Mononuclear cell (primary cell): ENCODE data around the gene AFF1. TPM values are rescaled to one million over a fixed set of nuclear protein-coding genes. Genes with fewer than 3 reads are reported as not detected.

ENCODE experiments used
- H3K27me3 ChIP-seq: 2 replicates; pipeline ENCODE4 v1.6.0; 2011; ENCODE audit warnings: low read length, control low read depth; ENCODE audit not compliant: insufficient read depth
- H3K4me1 ChIP-seq: 2 replicates; pipeline ENCODE4 v1.5.1; 2011; ENCODE audit warnings: mild to moderate bottlenecking, low read length, control low read depth; ENCODE audit not compliant: insufficient read depth
- H3K4me3 ChIP-seq: 2 replicates; pipeline ENCODE4 v1.5.1; 2011; ENCODE audit warnings: mild to moderate bottlenecking, low read length, moderate library complexity
- H3K9me3 ChIP-seq: 2 replicates; pipeline ENCODE4 v1.5.1; 2011; ENCODE audit warnings: low read depth, mild to moderate bottlenecking, control low read depth, low read length
- total RNA-seq: library from RNA; depleted of rRNA; stranded (reverse); fragments of >200 nt; gene quantifications from one replicate; pipeline ENCODE4 v1.2.3, GENCODE V29; 2012

The AFF1 gene
- total RNA-seq, 1 donor: 31.7 TPM

- Histone ChIP-seq H3K4me3 (no peak overlapping the region), H3K27me3 (no peaks in the 10 kb centered on the region)
These were observed 218.5 kb downstream of the AFF1 start for GRCh38 chr4:87153078-87153870.

GRCh38 chr4:87165892-87166291 lies 231.1 kb downstream of the AFF1 start:
- Histone ChIP-seq H3K4me3 (no peak overlapping the region), H3K27me3 (no peaks in the 10 kb centered on the region), H3K9me3 (no peaks in the 10 kb centered on the region), H3K4me1 (no peaks in the 10 kb centered on the region)

More at GRCh38 chr4:87153078-87153870, 218.5 kb downstream of the AFF1 start:
- Histone ChIP-seq H3K9me3 (no peaks in the 10 kb centered on the region), H3K4me1 (no peaks in the 10 kb centered on the region)

- H3K9me3 ChIP-seq: no peaks in the 10 kb centered on the region
- H3K27me3 ChIP-seq: no peaks in the 10 kb centered on the region
- H3K4me3 ChIP-seq: no peak overlapping the region
- no peaks in the 10 kb centered on the region for H3K4me1 ChIP-seq
These were observed 231.6 kb downstream of the AFF1 start for GRCh38 chr4:87166296-87166854.

- Histone ChIP-seq H3K27me3 (no peaks in the 10 kb centered on the region), H3K9me3 (no peaks in the 10 kb centered on the region), H3K4me1 (no peaks in the 10 kb centered on the region), H3K4me3 (no peak overlapping the region)
These were observed 237.1 kb downstream of the AFF1 start for GRCh38 chr4:87171944-87172343.

GRCh38 chr4:87174672-87175071 lies 239.9 kb downstream of the AFF1 start:
- Histone ChIP-seq H3K9me3 (no peaks in the 10 kb centered on the region), H3K4me3 (no peak overlapping the region), H3K27me3 (no peaks in the 10 kb centered on the region), H3K4me1 (no peaks in the 10 kb centered on the region)

- H3K9me3 ChIP-seq: no peaks in the 10 kb centered on the region
- no peaks in the 10 kb centered on the region for H3K4me1 ChIP-seq
- no peaks in the 10 kb centered on the region for H3K27me3 ChIP-seq
- no peak overlapping the region for H3K4me3 ChIP-seq
These were observed 244.9 kb downstream of the AFF1 start for GRCh38 chr4:87179751-87180150.

GRCh38 chr4:87180767-87181166 lies 246.0 kb downstream of the AFF1 start:
- Histone ChIP-seq H3K27me3 (no peaks in the 10 kb centered on the region), H3K4me3 (no peak overlapping the region), H3K4me1 (no peaks in the 10 kb centered on the region), H3K9me3 (no peaks in the 10 kb centered on the region)

GRCh38 chr4:87185146-87185870 lies 250.5 kb downstream of the AFF1 start:
- H3K4me1 ChIP-seq: no peaks in the 10 kb centered on the region
- no peaks in the 10 kb centered on the region for H3K9me3 ChIP-seq
- no peaks in the 10 kb centered on the region for H3K27me3 ChIP-seq
- no peak overlapping the region for H3K4me3 ChIP-seq

GRCh38 chr4:87188048-87188447 lies 253.2 kb downstream of the AFF1 start:
- H3K4me1 ChIP-seq: no peaks in the 10 kb centered on the region
- H3K27me3 ChIP-seq: no peaks in the 10 kb centered on the region
- no peaks in the 10 kb centered on the region for H3K9me3 ChIP-seq
- H3K4me3 ChIP-seq: no peak overlapping the region

- Histone ChIP-seq H3K27me3 (no peaks in the 10 kb centered on the region), H3K9me3 (no peaks in the 10 kb centered on the region), H3K4me1 (no peaks in the 10 kb centered on the region), H3K4me3 (no peak overlapping the region)
These were observed 254.1 kb downstream of the AFF1 start for GRCh38 chr4:87188932-87189331.

Other genes starting within 250 kb of the AFF1 start
- not detected for gene SLC10A6, start 85.6 kb upstream of the AFF1 start, total RNA-seq
- not detected for gene C4orf36, start 42.6 kb upstream of the AFF1 start, total RNA-seq